Skeletal muscle satellite cell (primary cell): ENCODE measurements around the gene LPAR5.
"Not testable (repeated sequence)": the region's sequence is repeated elsewhere in the genome, so short reads cannot be mapped to it uniquely, and the experiment has no call there.

Source experiments
- H3K27me3 ChIP-seq: 2 replicates; pipeline ENCODE4 v1.7.0; 2013; ENCODE audit warnings: low read length; ENCODE audit not compliant: control insufficient read depth, insufficient read depth
- H3K36me3 ChIP-seq: 2 replicates; pipeline ENCODE4 v1.7.0; 2013; ENCODE audit warnings: mild to moderate bottlenecking, control low read depth, low read length; ENCODE audit not compliant: insufficient read depth
- H3K4me1 ChIP-seq: 2 replicates; pipeline ENCODE4 v1.7.0; 2013; ENCODE audit warnings: low read length; ENCODE audit not compliant: control insufficient read depth, insufficient read depth
- H3K4me2 ChIP-seq: 2 replicates; pipeline ENCODE4 v1.7.0; 2013; ENCODE audit warnings: mild to moderate bottlenecking, low read length
- H3K4me3 ChIP-seq: 2 replicates; pipeline ENCODE4 v1.7.0; 2013; ENCODE audit warnings: low read length
- H3K9ac ChIP-seq: 2 replicates; pipeline ENCODE4 v1.7.0; 2013; ENCODE audit warnings: mild to moderate bottlenecking, low read depth, low read length, moderate library complexity
- H3K9me3 ChIP-seq: replicated peaks from 2 replicates; pipeline ENCODE4 v1.7.0; 2013; ENCODE audit warnings: mild to moderate bottlenecking, control low read depth, low read length

LPAR5 gene

DNA sequence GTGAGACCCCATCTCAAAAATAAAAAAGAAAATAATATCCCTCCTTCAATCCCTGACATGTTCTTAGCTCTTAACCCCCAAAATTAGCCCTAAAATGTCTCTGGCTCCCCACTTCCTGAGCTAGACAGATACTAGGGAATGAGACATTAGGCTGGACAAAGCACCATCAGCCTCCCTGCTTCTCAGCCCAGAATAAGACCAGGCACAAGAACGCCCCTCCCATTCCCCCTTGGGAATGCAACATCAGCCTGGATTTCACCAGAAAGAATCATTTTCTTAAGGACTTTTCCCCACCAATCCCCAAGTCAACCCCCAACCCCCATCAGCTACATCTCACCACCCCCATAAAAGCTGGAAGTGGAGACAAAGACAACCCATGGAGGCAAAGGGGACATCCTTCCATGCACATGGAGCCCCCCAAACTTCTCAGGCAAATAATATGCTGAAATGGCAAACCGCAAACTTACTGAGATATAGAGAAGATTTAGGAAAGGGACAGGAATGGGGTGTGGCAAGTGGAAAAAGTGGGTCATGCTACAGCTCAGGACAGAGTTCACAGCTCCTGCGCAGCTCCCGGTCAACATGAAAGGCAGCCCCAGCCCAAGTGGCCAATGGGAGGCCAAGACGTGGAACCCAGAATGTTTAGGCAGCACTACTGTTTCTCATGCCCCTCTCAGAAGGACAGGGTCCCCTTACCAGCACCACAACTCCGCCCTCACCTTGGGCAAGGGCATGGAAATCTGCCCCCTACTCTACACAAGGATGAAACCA is 31.3 kb downstream of the LPAR5 start:
- peak overlapping the region; percentile 81 for H3K9ac ChIP-seq
- H3K36me3 ChIP-seq: peaks cover 46% of the 10 kb centered on the region
- no peaks in the 10 kb centered on the region for H3K27me3 ChIP-seq
- peak overlapping the region; percentile 99 for H3K4me2 ChIP-seq
- peak overlapping the region; percentile 97 for H3K4me3 ChIP-seq
- H3K4me1 ChIP-seq: peaks cover 37% of the 10 kb centered on the region
- H3K9me3 ChIP-seq: no peaks in the 10 kb centered on the region

DNA sequence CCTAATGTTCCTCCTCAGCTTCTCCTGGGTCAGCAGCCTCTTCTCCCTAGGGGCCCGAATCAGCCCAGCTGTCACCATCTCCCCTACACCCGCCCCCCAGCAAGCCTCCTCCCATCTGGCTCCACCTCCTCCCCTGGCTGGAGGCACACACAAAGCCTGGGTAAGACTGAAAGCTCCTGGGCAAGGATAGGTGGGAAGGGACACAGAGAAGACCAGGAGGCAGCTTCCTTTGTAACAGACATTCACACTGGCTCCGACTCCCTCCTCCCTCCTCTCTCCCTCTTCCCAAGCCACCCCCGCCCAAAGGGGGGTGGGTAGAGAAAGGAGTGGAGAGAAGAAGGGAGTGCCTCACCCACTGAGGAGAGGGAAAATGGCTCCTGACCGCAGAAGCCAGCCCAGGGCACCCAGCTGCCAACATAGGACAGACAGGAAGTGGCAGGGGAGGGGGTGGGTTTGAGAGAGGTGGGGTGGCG is 32.6 kb downstream of the LPAR5 start:
- Histone ChIP-seq H3K36me3 (peaks cover 57% of the 10 kb centered on the region), H3K4me3 (peak overlapping the region; percentile 97), H3K27me3 (no peaks in the 10 kb centered on the region), H3K4me1 (peaks cover 37% of the 10 kb centered on the region), H3K9ac (peak overlapping the region; percentile 56), H3K9me3 (no peaks in the 10 kb centered on the region), H3K4me2 (peak overlapping the region; percentile 99)

DNA sequence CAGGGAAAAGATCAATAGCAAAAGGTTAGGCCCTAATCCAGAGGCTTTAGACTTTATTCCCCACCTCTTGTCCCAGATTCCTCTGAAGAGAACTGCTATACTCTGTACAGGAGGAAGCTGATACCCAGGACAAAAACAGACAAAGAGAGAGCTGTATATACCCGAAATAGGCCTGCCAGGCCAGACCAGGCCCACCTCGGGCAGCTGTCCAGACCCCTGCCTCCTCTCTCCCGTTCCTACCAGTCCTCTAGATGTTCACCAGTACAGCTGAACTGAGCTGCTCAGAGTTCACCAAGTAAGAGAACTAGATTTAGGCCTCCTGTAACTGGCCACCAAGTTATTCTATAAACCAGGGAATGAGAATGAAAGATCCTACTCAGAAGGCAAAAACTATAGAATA is 33.2 kb downstream of the LPAR5 start:
- Histone ChIP-seq H3K4me2 (peak overlapping the region; percentile 99), H3K36me3 (peaks cover 63% of the 10 kb centered on the region), H3K27me3 (no peaks in the 10 kb centered on the region), H3K4me1 (peaks cover 31% of the 10 kb centered on the region), H3K9me3 (no peaks in the 10 kb centered on the region), H3K4me3 (peak overlapping the region; percentile 97), H3K9ac (peak overlapping the region; percentile 56)

DNA sequence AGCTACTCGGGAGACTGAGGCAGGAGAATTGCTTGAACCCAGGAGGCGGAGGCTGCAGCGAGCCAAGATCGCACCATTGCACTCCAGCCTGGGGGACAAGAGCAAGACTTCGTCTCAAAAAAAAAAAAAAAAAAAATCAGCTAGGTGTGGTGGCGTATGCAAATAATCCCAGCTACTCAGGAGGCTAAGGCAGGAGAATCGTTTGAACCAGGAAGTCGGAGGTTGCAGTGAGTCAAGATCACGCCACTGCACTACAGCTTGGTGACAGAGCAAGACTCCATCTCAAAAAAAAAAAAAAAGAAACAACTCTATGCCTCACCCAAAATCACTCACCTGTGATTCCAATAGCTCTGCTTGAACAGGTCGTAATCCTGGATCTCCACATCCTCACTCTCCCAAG is 40.1 kb downstream of the LPAR5 start:
- not testable (repeated sequence) for H3K4me2 ChIP-seq, H3K4me3 ChIP-seq, H3K9ac ChIP-seq, H3K27me3 ChIP-seq, H3K4me1 ChIP-seq, H3K9me3 ChIP-seq
- H3K36me3 ChIP-seq: peaks cover 77% of the 10 kb centered on the region

DNA sequence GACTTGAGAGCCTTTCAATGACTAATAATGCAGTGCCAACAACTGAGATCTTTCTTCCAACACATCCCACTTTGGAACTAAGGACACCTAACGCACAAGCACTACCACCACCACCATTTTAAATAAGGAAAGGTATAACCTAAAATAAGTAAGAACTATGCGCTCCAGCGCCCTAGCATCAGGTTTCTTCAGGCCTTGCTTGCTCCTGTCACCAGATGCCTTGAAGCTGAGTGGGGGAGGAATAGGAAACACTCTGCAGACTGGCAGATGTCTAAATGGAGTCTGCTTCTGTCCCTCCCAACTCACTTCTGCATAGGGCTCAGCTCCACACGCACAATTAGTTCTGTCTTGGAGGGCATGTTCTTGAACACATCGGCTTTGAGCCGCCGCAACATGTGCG is 43.7 kb downstream of the LPAR5 start:
- Histone ChIP-seq H3K36me3 (peaks cover 81% of the 10 kb centered on the region), H3K4me3 (no peak overlapping the region), H3K4me2 (no peak overlapping the region), H3K9me3 (no peaks in the 10 kb centered on the region), H3K4me1 (no peaks in the 10 kb centered on the region), H3K9ac (no peak overlapping the region), H3K27me3 (no peaks in the 10 kb centered on the region)

DNA sequence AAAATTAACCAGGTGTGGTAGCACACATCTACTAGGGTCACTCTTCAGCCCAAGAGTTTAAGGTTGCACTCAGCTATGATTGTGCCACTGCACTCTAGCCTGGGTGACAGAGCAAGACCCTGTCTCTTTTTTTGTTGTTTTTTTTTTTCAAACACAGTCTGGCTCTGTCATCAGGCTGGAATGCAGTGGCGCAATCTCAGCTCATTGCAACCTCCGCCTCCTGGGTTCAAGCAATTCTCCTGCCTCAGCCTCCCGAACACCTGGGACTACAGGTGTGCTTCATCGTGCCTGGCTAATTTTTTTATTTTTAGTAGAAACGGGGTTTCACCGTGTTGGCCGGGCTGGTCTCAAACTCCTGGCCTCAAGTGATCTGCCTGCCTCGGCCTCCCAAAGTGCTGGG is 49.2 kb downstream of the LPAR5 start:
- not testable (repeated sequence) for H3K9ac ChIP-seq, H3K4me2 ChIP-seq, H3K4me3 ChIP-seq, H3K27me3 ChIP-seq, H3K9me3 ChIP-seq, H3K4me1 ChIP-seq
- peaks cover 81% of the 10 kb centered on the region for H3K36me3 ChIP-seq

DNA sequence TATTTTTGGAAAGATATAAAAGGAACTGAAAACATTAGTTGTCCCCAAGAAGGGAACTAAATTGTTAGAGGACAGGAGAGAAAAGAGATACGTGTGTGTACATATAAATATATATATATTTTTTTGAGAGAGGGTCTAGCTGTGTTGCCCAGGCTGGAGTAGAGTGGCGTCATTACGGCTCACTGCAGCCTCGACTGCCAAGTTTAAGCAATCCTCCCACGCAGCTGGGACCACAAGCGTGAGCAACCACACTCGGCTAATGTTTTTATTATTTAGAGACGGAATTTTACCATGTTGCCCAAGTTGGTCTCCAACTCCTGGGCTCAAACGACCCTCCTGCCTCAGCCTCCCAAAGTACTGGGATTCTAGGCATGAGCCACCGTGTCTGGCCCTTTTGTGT is 51.5 kb downstream of the LPAR5 start:
- Histone ChIP-seq H3K36me3 (peaks cover 74% of the 10 kb centered on the region), H3K4me3 (no peak overlapping the region), H3K27me3 (no peaks in the 10 kb centered on the region), H3K4me1 (no peaks in the 10 kb centered on the region), H3K9ac (no peak overlapping the region), H3K9me3 (no peaks in the 10 kb centered on the region), H3K4me2 (no peak overlapping the region)

DNA sequence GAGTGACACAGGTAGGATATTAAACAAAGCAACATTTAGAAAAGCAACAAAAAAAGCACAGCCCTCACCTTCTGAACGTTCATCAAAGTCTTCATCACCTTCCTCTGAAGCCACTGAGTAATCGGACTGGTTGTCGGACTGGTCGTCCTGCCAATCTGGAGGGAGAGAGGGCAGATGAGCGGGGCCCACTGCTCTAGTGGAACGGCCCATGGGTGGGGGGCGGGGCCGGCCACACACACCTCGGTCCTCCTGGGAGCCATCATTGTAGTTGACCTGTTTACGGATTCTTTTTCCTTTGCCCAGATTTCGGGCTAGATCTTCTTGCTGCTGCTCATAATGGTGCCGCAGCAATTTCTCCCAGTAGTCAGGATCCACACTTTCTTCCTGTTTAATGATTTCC is 52.8 kb downstream of the LPAR5 start:
- Histone ChIP-seq H3K27me3 (no peaks in the 10 kb centered on the region), H3K4me2 (no peak overlapping the region), H3K9ac (no peak overlapping the region), H3K4me1 (no peaks in the 10 kb centered on the region), H3K4me3 (no peak overlapping the region), H3K36me3 (peaks cover 73% of the 10 kb centered on the region), H3K9me3 (no peaks in the 10 kb centered on the region)

DNA sequence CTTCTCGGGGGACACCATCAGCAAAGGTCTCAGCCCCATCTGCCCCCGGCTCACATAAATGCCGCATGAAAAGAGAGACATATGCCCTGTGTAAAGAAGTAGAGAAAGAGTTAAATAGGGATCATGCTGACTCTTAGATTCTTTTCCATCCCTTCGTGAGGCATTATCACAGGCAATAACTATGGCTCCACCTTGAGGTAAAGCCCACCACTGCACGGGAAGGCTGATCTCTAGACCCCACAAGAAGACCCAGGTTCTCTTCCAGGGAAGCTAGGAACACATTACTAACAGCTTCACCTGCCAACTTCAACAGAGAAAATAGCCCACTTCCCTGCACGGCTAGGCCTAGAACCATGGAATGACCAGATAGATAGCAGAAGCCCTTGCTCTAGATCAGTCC is 53.6 kb downstream of the LPAR5 start:
- Histone ChIP-seq H3K4me2 (no peak overlapping the region), H3K36me3 (peaks cover 73% of the 10 kb centered on the region), H3K9me3 (no peaks in the 10 kb centered on the region), H3K4me1 (no peaks in the 10 kb centered on the region), H3K9ac (no peak overlapping the region), H3K4me3 (no peak overlapping the region), H3K27me3 (no peaks in the 10 kb centered on the region)

DNA sequence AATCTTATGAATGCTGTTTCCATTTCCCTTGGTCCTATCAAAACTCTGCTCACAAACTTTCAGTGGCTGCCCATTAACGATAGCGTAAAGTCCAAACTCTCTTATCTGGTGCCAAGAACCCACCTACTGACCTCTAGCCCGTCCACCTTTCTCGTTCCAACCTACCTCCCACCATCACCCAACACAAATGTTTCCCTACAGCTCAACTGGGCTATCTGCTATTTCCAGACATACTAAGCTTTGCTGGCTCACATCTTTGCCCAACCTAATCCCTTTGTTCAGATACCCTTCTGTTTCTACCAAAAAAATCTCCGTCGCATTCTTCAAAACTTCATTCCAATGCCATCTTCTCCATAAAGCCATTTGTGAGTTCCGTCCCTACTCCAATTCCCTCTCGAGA is 60.1 kb downstream of the LPAR5 start:
- no peak overlapping the region for H3K4me3 ChIP-seq
- no peaks in the 10 kb centered on the region for H3K9me3 ChIP-seq
- H3K27me3 ChIP-seq: no peaks in the 10 kb centered on the region
- peaks cover 78% of the 10 kb centered on the region for H3K36me3 ChIP-seq
- no peaks in the 10 kb centered on the region for H3K4me1 ChIP-seq
- no peak overlapping the region for H3K4me2 ChIP-seq
- H3K9ac ChIP-seq: no peak overlapping the region

DNA sequence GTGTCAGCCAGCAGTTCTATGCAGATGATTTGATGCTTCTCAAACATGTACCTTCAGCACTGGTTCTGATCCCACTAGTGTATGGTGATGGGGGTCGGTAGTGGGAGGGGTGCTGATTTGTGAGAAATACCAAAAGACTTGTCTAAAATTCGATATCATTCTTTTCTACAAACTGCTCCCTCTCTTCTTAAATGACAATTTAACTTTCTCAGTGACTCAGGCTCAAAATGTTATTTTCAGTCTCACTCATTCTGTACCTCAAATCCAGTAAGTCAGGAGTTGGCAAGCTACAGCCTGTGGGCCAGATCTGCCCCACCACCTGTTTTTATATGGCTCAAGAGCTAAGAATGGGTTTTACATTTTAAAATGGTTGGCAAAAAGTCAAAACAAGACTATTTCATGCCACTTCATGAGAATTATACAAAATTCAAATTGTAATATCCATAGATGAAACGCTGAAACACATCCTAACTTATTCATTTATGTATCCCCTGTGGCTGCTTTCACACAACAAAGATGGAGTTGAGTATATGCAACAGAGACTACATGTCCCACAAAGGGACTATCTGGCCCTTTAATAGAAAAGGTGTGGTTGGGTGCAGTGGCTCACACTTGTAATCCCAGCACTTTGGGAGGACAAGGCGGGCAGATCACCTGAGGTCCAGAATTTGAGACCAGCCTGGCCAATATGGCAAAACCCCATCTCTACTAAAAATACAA is 61.0 kb downstream of the LPAR5 start:
- H3K4me3 ChIP-seq: no peak overlapping the region
- no peaks in the 10 kb centered on the region for H3K4me1 ChIP-seq
- H3K9me3 ChIP-seq: no peaks in the 10 kb centered on the region
- no peak overlapping the region for H3K4me2 ChIP-seq
- peaks cover 79% of the 10 kb centered on the region for H3K36me3 ChIP-seq
- no peaks in the 10 kb centered on the region for H3K27me3 ChIP-seq
- no peak overlapping the region for H3K9ac ChIP-seq

DNA sequence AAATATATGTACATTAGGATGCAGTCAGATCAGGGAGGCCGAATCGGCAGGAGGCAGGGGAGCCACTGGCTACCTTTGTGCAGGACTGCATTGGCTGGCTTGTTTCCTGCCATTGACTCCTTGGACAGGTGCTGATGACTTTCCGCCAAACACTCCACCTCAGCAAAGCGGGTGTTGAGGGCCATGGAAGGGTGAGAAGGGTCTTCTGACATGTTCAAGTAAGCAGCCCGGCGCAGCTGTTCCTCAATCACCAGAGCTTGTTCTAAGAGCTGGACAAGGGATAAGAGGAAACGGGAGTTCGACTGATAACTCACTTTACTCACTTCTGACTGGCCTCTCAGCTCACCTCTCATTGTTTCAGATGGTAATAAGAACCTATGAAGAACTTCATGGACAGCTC is 62.8 kb downstream of the LPAR5 start:
- no peak overlapping the region for H3K4me3 ChIP-seq
- H3K27me3 ChIP-seq: no peaks in the 10 kb centered on the region
- H3K9me3 ChIP-seq: no peaks in the 10 kb centered on the region
- peaks cover 13% of the 10 kb centered on the region for H3K4me1 ChIP-seq
- peaks cover 76% of the 10 kb centered on the region for H3K36me3 ChIP-seq
- no peak overlapping the region for H3K4me2 ChIP-seq
- H3K9ac ChIP-seq: no peak overlapping the region
